AG04450 (cell line): ENCODE measurements around the gene LCE3E. TPM values are rescaled to one million over a fixed set of nuclear protein-coding genes. Genes with fewer than 3 reads are reported as not detected.

ENCODE experiments used
- CTCF ChIA-PET: fragments of 300-600, 350-600 bp; formaldehyde crosslinking; extraction: SDS; loops from one replicate; lab custom pipeline; 2022; ENCODE audit warnings: antibody characterized with exemption, inconsistent platforms; lab: Charles Lee
- POLR2A ChIA-PET: fragments of 350-600 bp; formaldehyde crosslinking; extraction: SDS; loops from one replicate; lab custom pipeline; 2021; ENCODE audit warnings: antibody characterized with exemption, inconsistent platforms; lab: Yijun Ruan, JAX
- DNase-seq: peaks from one replicate; pipeline ENCODE4 v3.0.0-alpha.2; 2011; ENCODE audit warnings: low read depth, low spot score
- H3K27ac ChIP-seq: one replicate; pipeline ENCODE4 v1.5.1; 2012; ENCODE audit warnings: low read depth, low read length, control low read depth
- H3K27me3 ChIP-seq: one replicate; pipeline ENCODE4 v1.6.0; 2012; ENCODE audit warnings: low read length; ENCODE audit not compliant: control insufficient read depth, insufficient read depth
- H3K4me3 ChIP-seq: 2 replicates; pipeline ENCODE4 v1.5.1; 2011; ENCODE audit warnings: mild to moderate bottlenecking, low read depth, low read length, control low read depth
- H3K9me3 ChIP-seq: 2 replicates; pipeline ENCODE4 v1.5.1; 2012; ENCODE audit warnings: low read length; ENCODE audit not compliant: control insufficient read depth, insufficient read depth
- polyA minus RNA-seq: library from RNA; depleted of rRNA, polyadenylated mRNA; stranded (reverse); fragments of >200 nt; gene quantifications from 2 replicates; pipeline ENCODE4 v1.2.3, GENCODE V29; 2011; rRNA and poly(A)+ RNA removed
- polyA plus RNA-seq: library from polyadenylated mRNA; depleted of rRNA; stranded (reverse); fragments of >200 nt; gene quantifications from 2 replicates; pipeline ENCODE4 v1.2.3, GENCODE V29; 2011; rRNA removed
- TF ChIP-seq, protein P1 (sequence below): IDR thresholded peaks from 2 replicates; pipeline ENCODE4 v1.5.1; 2011; ENCODE audit warnings: low read depth, low read length, control low read depth, inconsistent platforms

The LCE3E gene, protein sequence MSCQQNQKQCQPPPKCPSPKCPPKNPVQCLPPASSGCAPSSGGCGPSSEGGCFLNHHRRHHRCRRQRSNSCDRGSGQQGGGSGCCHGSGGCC
- polyA plus RNA-seq: not detected in 2 replicates
- not detected in 2 replicates for polyA minus RNA-seq

DNA sequence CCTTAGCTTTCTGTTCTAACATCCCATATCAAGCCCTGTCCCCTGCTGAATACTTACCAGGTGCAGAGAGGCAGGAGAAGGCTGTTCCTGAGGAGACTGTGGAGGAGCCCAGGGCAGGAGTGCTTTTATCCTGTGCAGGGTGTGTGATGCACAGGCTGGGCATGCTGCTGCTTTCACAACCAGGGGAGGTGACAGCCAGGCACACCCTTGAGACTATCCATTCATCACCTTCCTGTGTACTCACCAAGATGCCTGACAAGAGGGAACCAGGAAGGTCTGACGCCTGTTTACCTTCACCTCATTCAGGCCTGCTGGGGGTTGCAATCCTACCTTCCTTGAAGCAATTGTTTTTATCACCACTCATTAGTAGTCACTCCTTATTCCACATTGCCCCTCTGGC lies at the start of gene LCE3E:
Gene LCE3E, minus strand, starts transcription at position 100 of the 400 bp plus-strand sequence. CDS start 572 bp downstream, outside the sequence.
- TF ChIP-seq, protein P1, sequence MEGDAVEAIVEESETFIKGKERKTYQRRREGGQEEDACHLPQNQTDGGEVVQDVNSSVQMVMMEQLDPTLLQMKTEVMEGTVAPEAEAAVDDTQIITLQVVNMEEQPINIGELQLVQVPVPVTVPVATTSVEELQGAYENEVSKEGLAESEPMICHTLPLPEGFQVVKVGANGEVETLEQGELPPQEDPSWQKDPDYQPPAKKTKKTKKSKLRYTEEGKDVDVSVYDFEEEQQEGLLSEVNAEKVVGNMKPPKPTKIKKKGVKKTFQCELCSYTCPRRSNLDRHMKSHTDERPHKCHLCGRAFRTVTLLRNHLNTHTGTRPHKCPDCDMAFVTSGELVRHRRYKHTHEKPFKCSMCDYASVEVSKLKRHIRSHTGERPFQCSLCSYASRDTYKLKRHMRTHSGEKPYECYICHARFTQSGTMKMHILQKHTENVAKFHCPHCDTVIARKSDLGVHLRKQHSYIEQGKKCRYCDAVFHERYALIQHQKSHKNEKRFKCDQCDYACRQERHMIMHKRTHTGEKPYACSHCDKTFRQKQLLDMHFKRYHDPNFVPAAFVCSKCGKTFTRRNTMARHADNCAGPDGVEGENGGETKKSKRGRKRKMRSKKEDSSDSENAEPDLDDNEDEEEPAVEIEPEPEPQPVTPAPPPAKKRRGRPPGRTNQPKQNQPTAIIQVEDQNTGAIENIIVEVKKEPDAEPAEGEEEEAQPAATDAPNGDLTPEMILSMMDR: no peak
- no peak for DNase-seq
- Histone ChIP-seq H3K4me3 (no peak within 1 kb of the TSS), H3K9me3 (peaks cover 19% of the 10 kb centered on the region), H3K27ac (no peak within 1 kb of the TSS), H3K27me3 (no peaks in the 10 kb centered on the region)
- POLR2A ChIA-PET: no interaction called here
- CTCF ChIA-PET: no interaction called here

DNA sequence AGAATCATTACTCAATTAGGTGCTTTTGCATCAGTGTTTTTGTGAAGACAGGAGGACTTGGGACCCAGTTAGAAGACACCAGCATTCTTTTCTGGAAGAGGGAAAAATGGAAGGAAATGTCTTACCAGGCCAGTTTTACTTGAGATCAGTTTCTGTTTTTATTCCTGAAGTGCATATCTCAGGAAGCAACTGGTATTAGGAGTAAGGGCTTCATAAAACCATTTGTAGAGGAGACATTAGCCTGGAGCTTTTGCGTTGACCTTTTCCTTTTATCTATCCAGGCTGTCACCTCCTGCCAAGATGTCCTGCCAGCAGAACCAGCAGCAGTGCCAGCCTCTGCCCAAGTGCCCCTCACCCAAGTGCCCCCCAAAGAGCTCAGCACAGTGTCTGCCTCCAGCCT lies 46.9 kb upstream of the LCE3E start, which contains the start of gene LCE3B:
Gene LCE3B, plus strand, starts transcription at position 301 of the 400 bp plus-strand sequence. Its CDS starts 0 bp downstream, at position 301.
- TF ChIP-seq, protein P1: no peak
- POLR2A ChIA-PET: no interaction called here
- no peaks in the 10 kb centered on the region for H3K27me3 ChIP-seq
- no peak within 1 kb of the TSS for H3K27ac ChIP-seq
- no peak for DNase-seq
- H3K4me3 ChIP-seq: no peak within 1 kb of the TSS
- CTCF ChIA-PET: no interaction called here
- H3K9me3 ChIP-seq: peaks cover 12% of the 10 kb centered on the region

DNA sequence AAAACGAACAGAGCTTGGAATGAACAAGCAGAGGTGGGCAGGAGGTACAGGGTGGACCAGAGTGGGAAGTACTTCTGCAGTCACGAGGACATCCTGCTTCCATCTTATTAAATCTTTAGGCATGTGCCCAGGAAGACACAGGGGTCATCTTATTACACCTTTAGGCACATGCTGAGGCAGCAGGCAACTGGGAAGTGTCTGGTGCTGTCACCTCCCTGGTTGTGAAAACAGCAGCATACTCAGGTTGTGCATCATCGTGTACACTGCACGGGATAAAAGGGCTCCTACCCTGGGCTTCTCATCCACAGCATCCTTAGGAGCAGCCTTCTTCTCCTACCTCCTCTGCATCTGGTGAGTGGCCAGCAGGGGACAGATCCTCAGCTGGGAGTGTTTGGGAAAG lies 33.4 kb upstream of the LCE3E start, which contains the start of gene LCE3C:
Gene LCE3C, plus strand, starts transcription at position 301 of the 400 bp plus-strand sequence. CDS start 498 bp downstream, outside the sequence.
- no peak for DNase-seq
- Histone ChIP-seq H3K27ac (no peak within 1 kb of the TSS), H3K27me3 (no peaks in the 10 kb centered on the region), H3K4me3 (no peak within 1 kb of the TSS), H3K9me3 (peaks cover 29% of the 10 kb centered on the region)
- POLR2A ChIA-PET: no interaction called here
- CTCF ChIA-PET: no interaction called here
- TF ChIP-seq, protein P1: no peak

DNA sequence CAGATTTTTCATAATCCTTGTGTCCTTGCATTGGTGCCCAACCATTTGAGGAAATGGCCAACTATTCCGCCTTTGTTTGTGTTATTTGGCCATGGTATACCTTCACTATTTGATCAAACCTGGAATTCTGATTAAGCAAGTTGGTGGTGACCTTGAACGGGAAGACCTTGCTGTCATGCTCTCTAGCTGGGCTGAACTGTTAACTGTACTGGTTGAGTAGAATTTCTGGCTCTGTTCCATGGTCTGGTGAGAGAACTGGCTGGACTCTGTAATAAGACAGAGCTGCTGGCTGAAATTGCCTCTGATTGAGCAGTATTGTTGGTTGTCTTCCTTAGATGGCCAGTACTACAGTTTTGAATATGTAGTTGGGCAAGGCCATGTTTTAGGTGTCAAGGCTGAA lies 30.4 kb upstream of the LCE3E start:
- CTCF ChIA-PET: no interaction called here
- H3K4me3 ChIP-seq: no peak overlapping the region

DNA sequence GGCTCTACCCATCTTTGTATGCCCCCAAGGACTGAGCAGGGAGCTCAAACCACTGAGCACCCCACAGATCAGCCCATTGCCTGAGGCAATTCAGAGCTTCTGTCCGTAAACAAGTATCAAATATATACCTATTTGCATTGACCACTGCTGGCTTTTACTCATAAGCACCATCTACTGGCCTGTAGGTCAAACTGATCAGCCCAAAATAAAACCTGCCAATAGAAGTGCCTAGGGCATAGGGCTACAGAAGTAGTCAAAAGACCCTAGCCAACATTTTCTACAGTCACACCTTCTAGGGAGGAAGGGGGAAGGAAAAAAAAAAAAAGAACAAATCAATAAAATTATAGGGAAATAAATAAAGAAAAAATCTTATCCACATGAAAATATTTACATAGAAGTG lies 19.0 kb upstream of the LCE3E start:
- ChIA-PET POLR2A (no interaction called here), CTCF (no interaction called here)
- DNase-seq: no peak
- TF ChIP-seq, protein P1: no peak
- no peak overlapping the region for H3K4me3 ChIP-seq
- H3K9me3 ChIP-seq: peaks cover 11% of the 10 kb centered on the region
- no peaks in the 10 kb centered on the region for H3K27me3 ChIP-seq
- H3K27ac ChIP-seq: no peak overlapping the region

More for the DNA sequence above, 30.4 kb upstream of the LCE3E start:
- Histone ChIP-seq H3K9me3 (peaks cover 21% of the 10 kb centered on the region), H3K27me3 (no peaks in the 10 kb centered on the region), H3K27ac (no peak overlapping the region)
- POLR2A ChIA-PET: no interaction called here
- TF ChIP-seq, protein P1: no peak
- no peak for DNase-seq
